ENCODE results near the gene VWA1. TPM values are rescaled to one million over a fixed set of nuclear protein-coding genes. Genes with fewer than 3 reads are reported as not detected.
"Not testable (repeated sequence)": the region's sequence is repeated elsewhere in the genome, so short reads cannot be mapped to it uniquely, and the experiment has no call there.

VWA1 gene
- total and polyA plus RNA-seq, 2 experiments from 2014 or later, result 31.5 to 48.1 TPM

DNA sequence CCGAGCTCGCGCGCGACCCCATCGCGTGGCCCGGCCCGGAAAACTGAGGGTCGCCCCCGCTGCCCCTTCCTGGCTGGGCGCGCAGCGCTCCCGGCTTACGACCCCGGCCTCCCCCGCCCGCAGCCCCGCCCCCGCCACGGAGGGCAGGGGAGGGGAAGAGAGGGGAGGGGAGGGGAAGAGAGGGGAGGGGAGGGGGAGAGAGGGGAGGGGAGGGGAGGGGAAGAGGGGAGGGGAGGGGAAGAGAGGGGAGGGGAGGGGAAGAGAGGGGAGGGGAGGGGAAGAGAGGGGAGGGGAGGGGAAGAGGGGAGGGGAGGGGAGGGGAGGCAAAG, 7.7 kb upstream of the VWA1 start:
- no peaks in the 10 kb centered on the region for H3K36me3 ChIP-seq
- DNase-seq (ENCODE audit: low read depth in 1 of 2, low spot score in 1 of 2), result no peak
- peak overlapping the region; percentile 56 for H3K4me3 ChIP-seq
- H3K9me3 ChIP-seq (ENCODE audit: low read depth), result no peaks in the 10 kb centered on the region
- H3K4me1 ChIP-seq (ENCODE audit: low read depth), result peaks cover 25% of the 10 kb centered on the region
- no peak overlapping the region for H3K27ac ChIP-seq
- H3K27me3 ChIP-seq, result no peaks in the 10 kb centered on the region
- TF ChIP-seq CTCF (IDR thresholded peaks at IDR 0.05; ENCODE audit: low read depth, low read length), result no peak

- Histone ChIP-seq H3K36me3 (no peaks in the 10 kb centered on the region), H3K27ac (no peak overlapping the region), H3K9me3 (ENCODE audit: low read depth) (no peaks in the 10 kb centered on the region), H3K27me3 (no peaks in the 10 kb centered on the region), H3K4me1 (ENCODE audit: low read depth) (peaks cover 29% of the 10 kb centered on the region), H3K4me3 (no peak overlapping the region)
- no peak for TF ChIP-seq CTCF (IDR thresholded peaks at IDR 0.05; ENCODE audit: low read depth, low read length)
- DNase-seq (ENCODE audit: low read depth in 1 of 2, low spot score in 1 of 2), result no peak
Measured at GRCh38 chr1:1428174-1428573, 7.3 kb upstream of the VWA1 start.

- H3K27ac ChIP-seq; H3K36me3 ChIP-seq; H3K27me3 ChIP-seq; H3K4me3 ChIP-seq; DNase-seq (ENCODE audit: low read depth in 1 of 2, low spot score in 1 of 2); H3K9me3 ChIP-seq (ENCODE audit: low read depth): not testable (repeated sequence)
- H3K4me1 ChIP-seq (ENCODE audit: low read depth), result peaks cover 37% of the 10 kb centered on the region
Measured at GRCh38 chr1:1428967-1429366, 6.5 kb upstream of the VWA1 start.

DNA sequence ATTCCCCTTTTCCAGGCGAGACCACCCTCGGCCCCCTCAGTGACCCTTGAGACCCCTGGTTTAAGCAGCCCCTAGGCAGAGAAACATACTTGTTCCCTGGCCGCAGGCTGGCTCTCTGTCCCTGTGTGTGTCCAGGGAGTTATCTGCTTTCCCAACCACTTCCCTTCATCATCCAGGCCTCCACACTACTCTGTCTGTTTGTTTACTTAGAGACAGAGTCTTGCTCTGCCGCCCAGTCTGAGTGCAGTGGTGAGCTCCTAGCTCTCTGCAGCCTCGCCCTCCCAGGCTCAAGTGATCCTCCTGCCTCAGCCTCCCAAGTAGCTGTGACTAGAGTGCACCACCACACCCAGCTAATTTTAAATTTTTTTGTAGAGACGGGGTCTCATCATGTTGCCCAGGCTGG, 5.8 kb upstream of the VWA1 start:
- Histone ChIP-seq H3K4me1 (ENCODE audit: low read depth) (peaks cover 44% of the 10 kb centered on the region), H3K27ac (peak overlapping the region; percentile 18), H3K27me3 (no peaks in the 10 kb centered on the region), H3K9me3 (ENCODE audit: low read depth) (no peaks in the 10 kb centered on the region), H3K4me3 (no peak overlapping the region), H3K36me3 (no peaks in the 10 kb centered on the region)
- peak in 1 of 2 donors; percentile 79 for DNase-seq (ENCODE audit: low read depth in 1 of 2, low spot score in 1 of 2)
- TF ChIP-seq CTCF (IDR thresholded peaks at IDR 0.05; ENCODE audit: low read depth, low read length), result no peak

GRCh38 chr1:1430114-1430982, 5.1 kb upstream of the VWA1 start:
- no peaks in the 10 kb centered on the region for H3K27me3 ChIP-seq
- peak; percentile 36 to 93 for DNase-seq (ENCODE audit: low read depth in 1 of 2, low spot score in 1 of 2)
- H3K4me1 ChIP-seq (ENCODE audit: low read depth), result peaks cover 50% of the 10 kb centered on the region
- H3K9me3 ChIP-seq (ENCODE audit: low read depth), result no peaks in the 10 kb centered on the region
- peak; percentile 36 for TF ChIP-seq CTCF (IDR thresholded peaks at IDR 0.05; ENCODE audit: low read depth, low read length)
- no peaks in the 10 kb centered on the region for H3K36me3 ChIP-seq
- H3K4me3 ChIP-seq, result no peak overlapping the region
- peak overlapping the region; percentile 79 for H3K27ac ChIP-seq

DNA sequence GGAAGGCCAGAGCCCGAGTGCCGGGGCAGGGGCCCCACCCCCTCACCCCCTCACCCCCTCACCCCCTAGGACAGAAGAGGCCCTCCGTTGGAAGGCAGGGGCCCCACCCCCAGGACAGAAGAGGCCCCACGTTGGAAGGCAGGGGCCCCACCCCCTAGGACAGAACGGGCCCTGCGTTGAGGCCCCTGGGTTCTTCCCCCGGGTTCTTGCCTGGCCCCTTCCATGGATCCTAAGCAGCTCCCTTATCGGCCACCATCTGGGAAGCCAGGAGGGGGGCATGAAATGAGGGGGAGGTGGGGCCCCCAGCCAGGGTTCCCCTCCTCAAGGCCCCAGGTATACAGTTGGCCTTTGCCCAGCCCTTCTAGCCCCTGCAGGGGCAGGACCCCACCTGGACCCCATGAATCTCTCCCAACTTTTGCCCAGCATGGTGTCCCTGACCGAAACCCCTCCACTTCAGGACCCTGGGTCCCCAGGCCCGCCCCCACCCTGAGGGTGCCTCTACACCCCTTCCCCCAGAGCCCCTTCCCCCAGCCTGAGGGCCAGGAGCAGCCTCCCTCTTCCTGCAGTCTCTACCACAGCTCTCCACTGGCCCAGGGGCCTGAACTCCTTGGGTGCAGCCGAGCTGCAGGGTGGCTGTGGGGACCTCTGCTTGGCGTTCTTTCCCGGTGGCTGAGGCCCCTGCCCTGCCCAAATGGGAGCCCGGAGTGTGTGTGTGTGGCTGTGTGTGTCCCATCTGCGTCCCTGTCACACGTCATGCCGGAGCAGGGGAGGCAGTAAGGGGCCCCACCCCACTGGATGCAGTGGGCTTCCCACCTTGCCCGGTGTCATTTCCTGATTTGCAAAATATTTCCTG, 4.3 kb upstream of the VWA1 start:
- DNase-seq (ENCODE audit: low read depth in 1 of 2, low spot score in 1 of 2), result no peak
- H3K36me3 ChIP-seq, result no peaks in the 10 kb centered on the region
- H3K4me1 ChIP-seq (ENCODE audit: low read depth), result peaks cover 50% of the 10 kb centered on the region
- H3K4me3 ChIP-seq, result no peak overlapping the region
- H3K9me3 ChIP-seq (ENCODE audit: low read depth), result no peaks in the 10 kb centered on the region
- H3K27me3 ChIP-seq, result peaks cover 2% of the 10 kb centered on the region
- H3K27ac ChIP-seq, result peak overlapping the region; percentile 79
- TF ChIP-seq CTCF (IDR thresholded peaks at IDR 0.05; ENCODE audit: low read depth, low read length), result no peak

All from cardiac muscle cell (in vitro differentiated cells and primary cell).